Spleen (tissue), 13 donors: Measurements from ENCODE around the gene USP1. TPM values are rescaled to one million over a fixed set of nuclear protein-coding genes. Genes with fewer than 3 reads are reported as not detected.

Experiments
- DNase-seq: peaks from one replicate; pipeline ENCODE4 v3.0.0-alpha.2; 2020
- H3K27ac ChIP-seq, 8 donors: fragments of 200-600 bp; sonication (generic) in 7 of 8; 1 replicate in 4 of 8; 2 replicates in 4 of 8; pipeline versions ENCODE4 v1.5.0 to v1.8.0; 2016 to 2021; ENCODE audit warnings: inconsistent platforms in 4 of 8, mild to moderate bottlenecking in 4 of 8, moderate library complexity in 1 of 8
- H3K27me3 ChIP-seq, 7 donors: fragments of 200-600 bp; sonication (generic) in 6 of 7; replicated peaks in 1 of 7; 1 replicate in 4 of 7; 2 replicates in 3 of 7; pipeline versions ENCODE4 v1.5.0 to v1.8.0; 2016 to 2021; ENCODE audit warnings: inconsistent platforms in 3 of 7, mild to moderate bottlenecking in 1 of 7
- H3K36me3 ChIP-seq, 6 donors: fragments of 200-600 bp; sonication (generic) in 5 of 6; 1 replicate in 4 of 6; 2 replicates in 2 of 6; pipeline versions ENCODE4 v1.5.0 to v1.8.0; 2016 to 2021; ENCODE audit warnings: inconsistent platforms in 2 of 6
- H3K4me1 ChIP-seq, 6 donors: fragments of 200-600 bp; sonication (generic) in 5 of 6; 1 replicate in 3 of 6; 2 replicates in 3 of 6; pipeline versions ENCODE4 v1.5.0 to v1.8.0; 2016 to 2021; ENCODE audit warnings: inconsistent platforms in 3 of 6
- H3K4me3 ChIP-seq, 8 donors: fragments of 200-600 bp; sonication (generic) in 7 of 8; 1 replicate in 4 of 8; 2 replicates in 4 of 8; pipeline versions ENCODE4 v1.5.0 to v1.8.0; 2016 to 2021; ENCODE audit warnings: inconsistent platforms in 4 of 8, mild to moderate bottlenecking in 4 of 8, moderate library complexity in 2 of 8
- H3K9me3 ChIP-seq, 8 donors: fragments of 200-600 bp; sonication (generic) in 7 of 8; 1 replicate in 4 of 8; 2 replicates in 4 of 8; pipeline versions ENCODE4 v1.5.0 to v1.8.0; 2016 to 2021; ENCODE audit warnings: inconsistent platforms in 4 of 8
- POLR2A ChIP-seq, 3 donors: fragments of 450-650 bp; IDR thresholded peaks; one replicate each; pipeline ENCODE4 v1.5.1; 2017; ENCODE audit warnings: antibody characterized with exemption in 3 of 3, mild to moderate bottlenecking in 1 of 3
- POLR2AphosphoS5 ChIP-seq, 3 donors: sonication (generic); formaldehyde crosslinking; IDR thresholded peaks; one replicate each; pipeline ENCODE4 v1.5.1; 2017; ENCODE audit warnings: antibody characterized with exemption in 3 of 3
- WGBS, 5 donors: extraction: QIAGEN DNeasy Blood & Tissue Kit in 3 of 5; methylation state at CpG; one replicate each; pipeline versions ENCODE4 v1.1.5 to v1.1.7; 2013 to 2018; 5-methylcytosine and 5-hydroxymethylcytosine counted together
- intact Hi-C: fragments of 100-400 bp; cut with DNase I; formaldehyde crosslinking; loops from one replicate; pipeline ENCODE4 v1.15.0; 2023; ENCODE audit warnings: low total_unique reads
- long read RNA-seq, 2 donors: transcript quantifications; one replicate each; lab custom pipeline, GENCODE V29; 2026
- polyA plus RNA-seq, 3 donors: library from polyadenylated mRNA; stranded (reverse); fragments of 200-250 nt; gene quantifications; one replicate each; pipeline ENCODE4 v1.2.1, GENCODE V29; 2013
- total RNA-seq, 7 donors: library from RNA; depleted of rRNA in 3 of 7; stranded (reverse); fragments of >200 nt in 3 of 7; fragmentation: NEBNext Ultra II Directional in 4 of 7; extraction: Animal tissue kit (Norgen Biotek cat#: 25700) in 4 of 7; gene quantifications; one replicate each; pipeline versions ENCODE4 v1.1.0 to v1.2.1, GENCODE V29; 2016 to 2021
- TF ChIP-seq, protein P1 (sequence below), 11 experiments: fragments of 200-600 bp in 7 of 11; fragments of 450-650 bp in 4 of 11; sonication (generic) in 4 of 11; IDR thresholded peaks in 8 of 11; conservative IDR thresholded peaks in 3 of 11; 1 replicate in 7 of 11; 2 replicates in 4 of 11; pipeline versions ENCODE4 v1.4.0 to v1.8.0; 2016 to 2021; ENCODE audit warnings: antibody characterized with exemption in 11 of 11, inconsistent platforms in 4 of 11, mild to moderate bottlenecking in 1 of 11
- donor health status: healthy with polysubstance abuse.
- donor health status: DM: no; HTN: no; CAD: no; lungs with moderate emphysema.
- donor health status: DM: no; HTN: no; CAD: no.
- donor health status: Bipolar disorder and iron deficiency.
- donor health status: healthy.
- donor health status: DM: no; HTN: no; CAD: no.
- donor health status: DM: yes; HTN: yes; CAD: no.

USP1 gene, protein sequence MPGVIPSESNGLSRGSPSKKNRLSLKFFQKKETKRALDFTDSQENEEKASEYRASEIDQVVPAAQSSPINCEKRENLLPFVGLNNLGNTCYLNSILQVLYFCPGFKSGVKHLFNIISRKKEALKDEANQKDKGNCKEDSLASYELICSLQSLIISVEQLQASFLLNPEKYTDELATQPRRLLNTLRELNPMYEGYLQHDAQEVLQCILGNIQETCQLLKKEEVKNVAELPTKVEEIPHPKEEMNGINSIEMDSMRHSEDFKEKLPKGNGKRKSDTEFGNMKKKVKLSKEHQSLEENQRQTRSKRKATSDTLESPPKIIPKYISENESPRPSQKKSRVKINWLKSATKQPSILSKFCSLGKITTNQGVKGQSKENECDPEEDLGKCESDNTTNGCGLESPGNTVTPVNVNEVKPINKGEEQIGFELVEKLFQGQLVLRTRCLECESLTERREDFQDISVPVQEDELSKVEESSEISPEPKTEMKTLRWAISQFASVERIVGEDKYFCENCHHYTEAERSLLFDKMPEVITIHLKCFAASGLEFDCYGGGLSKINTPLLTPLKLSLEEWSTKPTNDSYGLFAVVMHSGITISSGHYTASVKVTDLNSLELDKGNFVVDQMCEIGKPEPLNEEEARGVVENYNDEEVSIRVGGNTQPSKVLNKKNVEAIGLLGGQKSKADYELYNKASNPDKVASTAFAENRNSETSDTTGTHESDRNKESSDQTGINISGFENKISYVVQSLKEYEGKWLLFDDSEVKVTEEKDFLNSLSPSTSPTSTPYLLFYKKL
- total RNA-seq (10 to 100 TPM; 24.6 to 29.6 (median 26.4) TPM), polyA plus RNA-seq (10 to 100 TPM in 2 of 3 donors, 1 to 10 TPM in 1; 9.2 to 16.7 (median 13.5) TPM)
- long read RNA-seq, donor 1, transcript USP1-201 (9 exons, 3,996 nt), result major isoform, 9 of 42 reads
- long read RNA-seq, donor 1, partial matches to known transcripts, result 33 of 42 reads
- long read RNA-seq, donor 1, other reads (novel, unspliced or antisense), result 0 of 42 reads
- long read RNA-seq, donor 2, transcript USP1-201 (9 exons, 3,996 nt), result major isoform, 5 of 16 reads
- long read RNA-seq, donor 2, partial matches to known transcripts, result 10 of 16 reads
- long read RNA-seq, donor 2, other reads (novel, unspliced or antisense), result 0 of 16 reads

DNA sequence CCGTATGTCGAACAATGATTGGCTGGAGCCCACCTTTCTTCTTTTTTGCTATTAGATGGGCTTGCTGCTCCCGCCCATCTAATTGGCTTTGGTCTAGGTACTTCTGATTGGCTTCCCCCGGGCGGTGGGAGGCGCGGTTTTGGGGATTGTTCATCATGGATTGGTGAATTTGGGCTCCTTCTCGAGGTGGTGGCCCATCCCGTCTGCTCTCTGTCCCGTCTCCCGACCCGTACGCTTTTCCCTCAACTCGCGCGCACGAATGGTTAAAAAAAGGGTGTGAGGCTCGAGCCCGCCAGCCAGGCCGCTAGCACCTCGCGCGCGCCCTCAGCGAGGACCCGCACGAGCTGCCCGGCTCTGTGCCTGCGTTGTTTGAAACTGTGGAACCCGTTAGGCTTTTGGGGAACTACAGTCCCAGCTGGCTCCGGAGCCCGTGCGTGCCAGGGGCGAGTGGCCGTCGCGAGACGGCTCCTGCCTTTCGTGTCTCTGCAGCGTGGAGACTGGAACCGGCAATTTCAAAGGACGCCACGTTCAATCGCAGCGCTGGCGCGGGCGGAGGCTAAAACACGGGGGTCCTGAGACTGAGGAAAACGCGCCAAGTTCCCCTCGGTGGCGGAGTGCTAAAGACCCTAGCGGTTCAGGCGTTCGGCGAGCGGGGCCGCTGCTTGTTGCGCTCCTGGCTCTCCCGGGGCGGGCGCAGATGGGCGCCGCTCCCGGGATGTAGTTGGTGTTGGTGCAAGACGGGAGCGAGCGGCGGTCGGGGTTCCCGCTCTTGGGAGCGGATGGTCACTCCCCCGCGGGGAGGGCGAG, at the start of gene USP1:
Gene USP1 (plus strand): TSS at position 584 of the 807 bp plus-strand sequence. CDS start 2,819 bp downstream, outside the sequence.
- intact Hi-C loops, result no loop called here
- DNase-seq, result peak; percentile 98
- peak within 1 kb of the TSS; percentile 93 to 99 (median 98) for H3K27ac ChIP-seq
- H3K4me1 ChIP-seq, result peaks cover 22 to 52% (median 42%) of the 10 kb centered on the region in 6 donors
- TF ChIP-seq POLR2A (IDR thresholded peaks at IDR 0.05) (peak in 1 of 3 donors; percentile 16), POLR2AphosphoS5 (IDR thresholded peaks at IDR 0.05) (peak in 1 of 3 donors; percentile 62)
- TF ChIP-seq, protein P1, sequence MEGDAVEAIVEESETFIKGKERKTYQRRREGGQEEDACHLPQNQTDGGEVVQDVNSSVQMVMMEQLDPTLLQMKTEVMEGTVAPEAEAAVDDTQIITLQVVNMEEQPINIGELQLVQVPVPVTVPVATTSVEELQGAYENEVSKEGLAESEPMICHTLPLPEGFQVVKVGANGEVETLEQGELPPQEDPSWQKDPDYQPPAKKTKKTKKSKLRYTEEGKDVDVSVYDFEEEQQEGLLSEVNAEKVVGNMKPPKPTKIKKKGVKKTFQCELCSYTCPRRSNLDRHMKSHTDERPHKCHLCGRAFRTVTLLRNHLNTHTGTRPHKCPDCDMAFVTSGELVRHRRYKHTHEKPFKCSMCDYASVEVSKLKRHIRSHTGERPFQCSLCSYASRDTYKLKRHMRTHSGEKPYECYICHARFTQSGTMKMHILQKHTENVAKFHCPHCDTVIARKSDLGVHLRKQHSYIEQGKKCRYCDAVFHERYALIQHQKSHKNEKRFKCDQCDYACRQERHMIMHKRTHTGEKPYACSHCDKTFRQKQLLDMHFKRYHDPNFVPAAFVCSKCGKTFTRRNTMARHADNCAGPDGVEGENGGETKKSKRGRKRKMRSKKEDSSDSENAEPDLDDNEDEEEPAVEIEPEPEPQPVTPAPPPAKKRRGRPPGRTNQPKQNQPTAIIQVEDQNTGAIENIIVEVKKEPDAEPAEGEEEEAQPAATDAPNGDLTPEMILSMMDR (IDR thresholded peaks at IDR 0.05 in 8 of 11, conservative IDR thresholded peaks at IDR 0.05 in 3 of 11), result no peak
- H3K36me3 ChIP-seq, result peaks cover 0 to 14% (median 2%) of the 10 kb centered on the region in 6 donors
- H3K27me3 ChIP-seq, result no peaks in the 10 kb centered on the region
- 0 to 1% (median 0%) methylated on average over 40 to 76 of the region's 76 CpGs for WGBS, 5 donors
- no peaks in the 10 kb centered on the region for H3K9me3 ChIP-seq
- peak within 1 kb of the TSS; percentile 83 to 99 (median 96) for H3K4me3 ChIP-seq

DNA sequence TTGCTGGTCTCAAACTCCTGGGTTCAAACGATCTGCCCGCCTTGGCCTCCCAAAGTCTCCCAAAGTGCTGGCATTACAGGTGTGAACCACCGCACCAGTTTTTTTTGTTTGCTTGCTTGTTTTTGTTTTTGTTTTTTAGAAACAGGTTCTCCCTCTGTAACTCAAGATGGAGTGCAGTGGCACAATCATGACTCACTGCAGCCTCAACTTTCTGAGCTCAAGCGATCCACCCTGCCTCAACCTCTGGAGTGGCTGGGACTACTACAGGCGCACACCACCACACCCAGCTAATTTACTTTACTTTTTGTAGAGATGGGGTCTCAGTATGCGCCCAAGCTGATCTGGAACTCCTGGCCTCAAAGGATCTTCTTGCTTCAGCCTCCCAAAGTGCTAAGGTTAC, 47.3 kb upstream of the USP1 start:
- Histone ChIP-seq H3K27me3 (peaks cover 0 to 9% (median 0%) of the 10 kb centered on the region in 7 donors), H3K9me3 (no peaks in the 10 kb centered on the region), H3K27ac (no peak overlapping the region), H3K4me3 (no peak overlapping the region), H3K36me3 (no peaks in the 10 kb centered on the region), H3K4me1 (no peaks in the 10 kb centered on the region)
- TF ChIP-seq POLR2AphosphoS5 (IDR thresholded peaks at IDR 0.05), result no peak
- TF ChIP-seq POLR2A (IDR thresholded peaks at IDR 0.05), result no peak
- TF ChIP-seq, protein P1 (IDR thresholded peaks at IDR 0.05 in 8 of 11, conservative IDR thresholded peaks at IDR 0.05 in 3 of 11), result no peak
- intact Hi-C loops, result no loop called here
- no peak for DNase-seq
- 92 to 97% (median 93%) methylated on average over 6 of the region's 6 CpGs for WGBS, 5 donors

DNA sequence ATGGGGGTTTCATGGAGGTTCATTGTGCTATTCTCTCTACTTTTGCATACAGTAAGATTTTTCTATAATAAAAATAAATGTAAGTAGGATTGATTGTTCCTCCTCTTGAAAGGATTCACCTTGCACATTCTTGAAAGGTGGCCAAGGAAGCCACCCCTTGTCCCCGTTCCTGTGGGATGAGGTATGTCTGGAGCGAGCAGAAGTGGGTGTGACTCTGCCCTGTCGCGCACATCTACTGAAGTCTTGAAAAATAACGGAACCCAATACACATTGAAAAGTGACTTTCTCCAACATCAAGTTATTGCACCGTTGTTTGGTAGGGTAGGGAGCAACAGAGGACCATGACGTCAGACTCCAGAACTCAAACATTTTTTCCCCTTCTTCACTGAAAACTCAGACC, 46.8 kb upstream of the USP1 start:
- no peaks in the 10 kb centered on the region for H3K4me1 ChIP-seq
- H3K27ac ChIP-seq, result no peak overlapping the region
- no peak overlapping the region for H3K4me3 ChIP-seq
- DNase-seq, result no peak
- peaks cover 0 to 15% (median 0%) of the 10 kb centered on the region in 7 donors for H3K27me3 ChIP-seq
- 87 to 95% (median 94%) methylated on average over 7 of the region's 7 CpGs for WGBS, 5 donors
- no peaks in the 10 kb centered on the region for H3K36me3 ChIP-seq
- TF ChIP-seq POLR2A (IDR thresholded peaks at IDR 0.05) (no peak), POLR2AphosphoS5 (IDR thresholded peaks at IDR 0.05) (no peak)
- TF ChIP-seq, protein P1 (IDR thresholded peaks at IDR 0.05 in 8 of 11, conservative IDR thresholded peaks at IDR 0.05 in 3 of 11), result no peak
- intact Hi-C loops, result no loop called here
- no peaks in the 10 kb centered on the region for H3K9me3 ChIP-seq
